Stimulated activated memory B cell treated with anti-CD40 and anti-IgM and Interleukin-4, amounts not matched to agents 10 μg/mL and 1 μg/mL and 100 μg/mL, for 72 hours (primary cell): Measurements from ENCODE around the gene AHRR.
A peak's percentile ranks its signal among the peaks of the same experiment; 100 is the strongest.

ENCODE experiments used
- ATAC-seq: fragments of 150-1000 bp; cut with Tn5 transposase; 2 replicates; pipeline ENCODE4 v1.10.0; 2021
- H3K27ac Mint-ChIP-seq: one replicate; pipeline ENCODE4 v1.8.0; 2022; ENCODE audit warnings: mild to moderate bottlenecking, mixed read lengths
- H3K27me3 Mint-ChIP-seq: one replicate; pipeline ENCODE4 v1.8.0; 2022; ENCODE audit warnings: mixed read lengths
- H3K36me3 Mint-ChIP-seq: one replicate; pipeline ENCODE4 v1.8.0; 2022; ENCODE audit warnings: mixed read lengths
- H3K4me1 Mint-ChIP-seq: one replicate; pipeline ENCODE4 v1.8.0; 2022; ENCODE audit warnings: mixed read lengths
- H3K4me3 Mint-ChIP-seq: one replicate; pipeline ENCODE4 v1.8.0; 2022; ENCODE audit warnings: mild to moderate bottlenecking, moderate library complexity, mixed read lengths
- H3K9me3 Mint-ChIP-seq: one replicate; pipeline ENCODE4 v1.8.0; 2022; ENCODE audit warnings: mixed read lengths

The AHRR gene

GRCh38 chr5:431001-431710 is 109.6 kb downstream of the AHRR start:
- H3K4me1 Mint-ChIP-seq = peaks cover 23% of the 10 kb centered on the region
- H3K4me3 Mint-ChIP-seq = no peak overlapping the region
- peak; percentile 82 for ATAC-seq
- H3K9me3 Mint-ChIP-seq = peaks cover 8% of the 10 kb centered on the region
- peak overlapping the region; percentile 73 for H3K27ac Mint-ChIP-seq
- H3K36me3 Mint-ChIP-seq = peaks cover 88% of the 10 kb centered on the region
- peaks cover 79% of the 10 kb centered on the region for H3K27me3 Mint-ChIP-seq

DNA sequence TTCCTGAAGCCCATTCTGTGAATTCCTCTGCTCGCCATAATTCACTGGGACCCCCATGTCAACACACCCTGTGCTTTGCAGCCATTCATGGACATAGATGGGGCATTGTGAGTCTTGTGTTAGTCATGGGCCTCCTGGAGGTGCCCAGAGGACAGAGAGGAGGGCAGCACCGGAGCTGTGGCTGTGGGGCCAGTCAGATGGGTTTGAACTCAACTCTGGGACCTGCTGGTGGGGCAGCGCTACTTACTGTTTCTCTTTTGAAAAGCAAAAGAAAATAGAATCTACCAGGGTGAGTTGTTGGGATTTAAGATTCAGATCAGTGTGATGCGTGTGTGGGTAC is 110.2 kb downstream of the AHRR start:
- H3K36me3 Mint-ChIP-seq = peaks cover 83% of the 10 kb centered on the region
- no peak overlapping the region for H3K4me3 Mint-ChIP-seq
- peaks cover 3% of the 10 kb centered on the region for H3K9me3 Mint-ChIP-seq
- peaks cover 73% of the 10 kb centered on the region for H3K27me3 Mint-ChIP-seq
- H3K27ac Mint-ChIP-seq = peak overlapping the region; percentile 73
- ATAC-seq = no peak
- H3K4me1 Mint-ChIP-seq = peaks cover 18% of the 10 kb centered on the region

GRCh38 chr5:432201-432927 is 110.8 kb downstream of the AHRR start:
- peaks cover 78% of the 10 kb centered on the region for H3K36me3 Mint-ChIP-seq
- ATAC-seq = no peak
- H3K27ac Mint-ChIP-seq = peak overlapping the region; percentile 73
- H3K27me3 Mint-ChIP-seq = peaks cover 68% of the 10 kb centered on the region
- no peak overlapping the region for H3K4me3 Mint-ChIP-seq
- H3K9me3 Mint-ChIP-seq = no peaks in the 10 kb centered on the region
- peaks cover 17% of the 10 kb centered on the region for H3K4me1 Mint-ChIP-seq

DNA sequence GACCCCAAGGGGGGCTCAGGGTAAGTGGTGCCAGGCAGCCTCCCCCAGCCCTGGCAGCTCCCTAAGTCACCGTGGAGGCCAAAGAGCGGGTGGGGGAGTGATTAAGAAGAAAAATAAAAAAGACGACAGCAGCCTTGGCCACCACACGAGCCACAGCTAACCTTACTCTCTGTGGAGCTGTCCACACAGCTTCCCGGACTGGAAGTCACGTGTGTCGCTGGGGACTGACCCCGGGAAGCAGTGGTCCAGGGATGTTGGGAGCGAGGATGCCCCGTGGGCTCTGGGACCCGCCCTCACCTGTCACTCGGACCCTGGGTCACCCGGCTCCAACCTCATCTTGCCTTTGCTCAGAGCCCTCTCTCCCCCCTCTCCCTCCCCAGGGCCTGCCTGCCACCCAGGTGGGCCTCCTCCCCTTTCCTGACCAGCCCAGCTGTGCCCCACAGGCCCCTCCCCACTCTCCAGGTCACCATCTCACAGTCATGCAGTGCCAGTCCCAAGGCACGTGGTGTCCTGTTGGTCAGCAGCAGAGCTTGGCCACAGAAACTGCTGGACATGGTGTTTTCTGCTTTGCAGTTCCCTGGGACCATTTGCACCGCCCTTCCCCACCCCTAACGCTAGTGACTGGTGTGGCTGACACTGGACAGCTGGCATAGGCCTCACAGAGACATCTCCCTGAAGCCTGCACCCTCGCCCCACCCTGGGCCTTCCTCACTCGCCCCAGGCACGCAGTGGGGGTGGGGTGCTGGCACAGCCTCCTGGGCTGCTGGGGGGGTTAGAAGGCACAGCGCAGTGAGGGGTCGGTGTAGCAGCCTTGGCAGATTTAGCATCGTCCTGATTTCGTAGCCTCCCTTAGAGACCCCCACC is 111.6 kb downstream of the AHRR start:
- no peaks in the 10 kb centered on the region for H3K9me3 Mint-ChIP-seq
- H3K36me3 Mint-ChIP-seq = peaks cover 72% of the 10 kb centered on the region
- H3K27ac Mint-ChIP-seq = no peak overlapping the region
- peaks cover 68% of the 10 kb centered on the region for H3K27me3 Mint-ChIP-seq
- no peak for ATAC-seq
- no peak overlapping the region for H3K4me3 Mint-ChIP-seq
- peaks cover 17% of the 10 kb centered on the region for H3K4me1 Mint-ChIP-seq

DNA sequence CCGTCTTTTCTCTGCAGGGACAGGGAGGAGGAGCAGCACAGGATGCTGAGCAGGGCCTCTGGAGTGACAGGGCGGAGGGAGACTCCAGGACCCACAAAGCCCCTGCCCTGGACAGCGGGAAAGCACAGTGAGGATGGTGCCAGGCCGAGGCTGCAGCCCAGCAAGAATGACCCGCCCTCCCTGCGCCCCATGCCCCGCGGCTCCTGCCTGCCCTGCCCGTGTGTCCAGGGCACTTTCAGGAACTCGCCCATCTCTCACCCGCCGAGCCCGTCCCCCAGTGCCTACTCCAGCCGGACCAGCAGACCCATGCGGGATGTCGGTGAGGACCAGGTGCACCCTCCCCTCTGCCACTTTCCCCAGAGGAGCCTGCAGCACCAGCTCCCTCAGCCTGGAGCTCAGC is 112.3 kb downstream of the AHRR start:
- peaks cover 65% of the 10 kb centered on the region for H3K36me3 Mint-ChIP-seq
- H3K27me3 Mint-ChIP-seq = peaks cover 66% of the 10 kb centered on the region
- H3K4me3 Mint-ChIP-seq = no peak overlapping the region
- peaks cover 17% of the 10 kb centered on the region for H3K4me1 Mint-ChIP-seq
- no peak overlapping the region for H3K27ac Mint-ChIP-seq
- no peak for ATAC-seq
- H3K9me3 Mint-ChIP-seq = no peaks in the 10 kb centered on the region

DNA sequence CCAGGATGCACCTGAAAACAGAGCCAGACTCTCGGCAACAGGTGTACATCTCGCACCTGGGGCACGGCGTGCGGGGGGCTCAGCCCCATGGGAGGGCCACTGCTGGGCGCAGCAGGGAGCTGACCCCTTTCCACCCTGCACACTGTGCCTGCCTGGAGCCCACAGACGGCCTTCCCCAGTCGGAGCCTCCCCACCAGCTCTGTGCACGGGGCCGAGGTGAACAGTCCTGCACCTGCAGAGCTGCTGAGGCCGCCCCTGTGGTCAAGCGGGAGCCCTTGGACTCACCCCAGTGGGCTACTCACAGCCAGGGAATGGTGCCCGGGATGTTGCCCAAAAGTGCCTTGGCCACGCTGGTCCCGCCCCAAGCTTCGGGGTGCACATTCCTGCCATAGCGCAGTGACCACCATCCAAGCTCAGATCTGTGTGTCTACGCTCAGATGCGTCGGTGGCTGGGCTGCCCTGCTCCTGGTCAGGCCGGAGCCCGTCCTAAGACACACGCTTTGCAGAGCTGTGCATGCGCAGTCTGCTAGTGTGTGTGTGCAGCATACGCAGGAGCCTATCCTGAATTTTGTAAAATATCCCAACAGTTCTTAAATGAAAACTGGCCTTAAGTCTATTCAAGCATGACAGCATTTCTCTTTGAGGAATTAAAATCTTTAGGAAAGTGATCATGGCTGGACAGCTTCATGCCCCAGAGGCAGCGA is 113.1 kb downstream of the AHRR start:
- peaks cover 20% of the 10 kb centered on the region for H3K4me1 Mint-ChIP-seq
- H3K36me3 Mint-ChIP-seq = peaks cover 60% of the 10 kb centered on the region
- peaks cover 59% of the 10 kb centered on the region for H3K27me3 Mint-ChIP-seq
- H3K9me3 Mint-ChIP-seq = no peaks in the 10 kb centered on the region
- H3K4me3 Mint-ChIP-seq = no peak overlapping the region
- ATAC-seq = no peak
- H3K27ac Mint-ChIP-seq = no peak overlapping the region

DNA sequence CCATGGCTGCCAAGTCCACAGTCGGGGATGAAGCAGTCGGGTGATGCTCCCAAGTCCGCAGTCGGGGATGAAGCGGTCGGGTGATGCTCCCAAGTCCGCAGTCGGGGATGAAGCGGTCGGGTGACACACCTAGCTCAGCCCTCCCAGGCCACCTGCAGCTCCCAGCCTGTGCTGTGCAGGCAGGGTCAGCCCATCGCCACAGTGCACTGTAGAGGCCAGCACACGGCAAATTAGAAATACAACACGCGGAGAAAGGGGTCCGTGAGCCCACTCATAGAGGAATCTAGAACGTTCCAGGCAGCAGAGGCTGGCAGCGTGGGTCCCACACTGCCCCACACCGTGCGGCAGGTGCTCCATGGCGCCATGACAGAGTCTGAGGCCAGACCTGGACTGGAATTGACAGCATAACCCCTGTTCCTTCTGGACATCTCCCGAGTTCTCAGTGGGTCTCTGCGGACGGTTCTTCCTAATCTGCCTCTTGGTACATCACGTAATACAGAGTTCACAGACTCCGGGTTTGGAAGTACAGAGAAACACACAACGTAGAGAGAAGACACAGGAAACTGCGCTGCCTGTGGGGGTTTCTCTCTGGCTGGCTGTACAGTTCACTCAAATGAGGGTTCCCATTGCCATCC is 113.8 kb downstream of the AHRR start:
- Mint-ChIP-seq H3K36me3 (peaks cover 53% of the 10 kb centered on the region), H3K27me3 (peaks cover 52% of the 10 kb centered on the region), H3K4me3 (no peak overlapping the region), H3K4me1 (peaks cover 21% of the 10 kb centered on the region), H3K27ac (no peak overlapping the region), H3K9me3 (no peaks in the 10 kb centered on the region)
- no peak for ATAC-seq

DNA sequence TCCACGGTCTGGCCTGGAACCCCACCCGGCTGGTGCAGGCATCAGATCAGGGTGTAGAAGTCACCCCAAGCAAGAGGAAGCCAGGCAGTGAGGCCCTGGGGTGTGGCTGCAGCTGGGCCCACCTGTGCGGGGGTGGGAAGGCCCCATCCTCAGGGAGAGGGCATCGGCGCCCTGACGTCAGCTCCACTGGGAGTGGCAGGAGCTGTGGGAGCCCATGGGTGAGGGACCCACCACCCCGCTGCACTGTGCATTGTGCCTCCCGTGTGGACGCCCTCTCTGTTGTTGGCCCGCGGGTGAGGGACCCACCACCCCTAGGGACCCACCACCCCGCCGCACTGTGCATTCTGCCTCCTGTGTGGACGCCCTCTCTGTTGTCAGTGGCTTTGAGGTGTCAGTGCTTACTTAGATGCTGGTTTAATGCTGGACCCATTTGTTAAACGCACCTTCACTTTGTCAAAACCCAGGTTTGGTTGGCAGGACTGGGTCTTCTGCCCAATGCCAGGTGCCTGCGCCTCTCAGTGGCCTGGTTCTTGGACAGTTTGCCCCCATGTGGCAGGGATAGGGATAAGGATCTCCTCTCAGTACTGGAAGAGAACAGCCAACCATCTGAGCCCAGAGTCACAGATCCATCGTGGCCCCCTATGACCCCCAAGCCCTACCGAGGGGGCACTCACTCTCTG is 114.6 kb downstream of the AHRR start:
- ATAC-seq = peak; percentile 66
- peaks cover 45% of the 10 kb centered on the region for H3K27me3 Mint-ChIP-seq
- peaks cover 21% of the 10 kb centered on the region for H3K4me1 Mint-ChIP-seq
- H3K9me3 Mint-ChIP-seq = no peaks in the 10 kb centered on the region
- H3K36me3 Mint-ChIP-seq = peaks cover 45% of the 10 kb centered on the region
- H3K27ac Mint-ChIP-seq = no peak overlapping the region
- H3K4me3 Mint-ChIP-seq = no peak overlapping the region

DNA sequence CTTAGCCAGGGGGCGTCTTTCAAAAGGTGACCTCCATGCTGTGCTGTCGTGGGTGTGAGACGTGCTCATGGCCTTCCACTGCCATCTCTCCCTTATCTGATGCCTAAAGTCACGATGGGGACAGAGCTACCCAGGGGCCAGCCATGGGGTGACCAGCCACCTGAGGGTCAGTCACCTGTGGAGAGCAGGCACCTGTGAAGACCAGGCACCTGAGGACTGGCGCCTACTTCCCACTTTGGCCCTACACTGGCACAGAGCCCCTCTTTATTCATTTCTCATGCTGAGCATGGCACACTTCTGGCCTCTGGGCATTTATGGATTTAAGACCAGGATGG is 115.1 kb downstream of the AHRR start:
- H3K4me1 Mint-ChIP-seq = peaks cover 23% of the 10 kb centered on the region
- H3K4me3 Mint-ChIP-seq = no peak overlapping the region
- peaks cover 42% of the 10 kb centered on the region for H3K36me3 Mint-ChIP-seq
- H3K27ac Mint-ChIP-seq = no peak overlapping the region
- H3K9me3 Mint-ChIP-seq = no peaks in the 10 kb centered on the region
- no peak for ATAC-seq
- H3K27me3 Mint-ChIP-seq = peaks cover 41% of the 10 kb centered on the region

- no peak overlapping the region for H3K4me3 Mint-ChIP-seq
- H3K27ac Mint-ChIP-seq = no peak overlapping the region
- H3K36me3 Mint-ChIP-seq = peaks cover 35% of the 10 kb centered on the region
- no peaks in the 10 kb centered on the region for H3K9me3 Mint-ChIP-seq
- peaks cover 34% of the 10 kb centered on the region for H3K27me3 Mint-ChIP-seq
- H3K4me1 Mint-ChIP-seq = peaks cover 30% of the 10 kb centered on the region
- ATAC-seq = no peak
Measured at GRCh38 chr5:437281-437771, 115.8 kb downstream of the AHRR start.

GRCh38 chr5:438481-438981 is 117.0 kb downstream of the AHRR start:
- Mint-ChIP-seq H3K36me3 (peaks cover 23% of the 10 kb centered on the region), H3K27ac (no peak overlapping the region), H3K27me3 (peaks cover 22% of the 10 kb centered on the region), H3K4me1 (peaks cover 35% of the 10 kb centered on the region), H3K4me3 (no peak overlapping the region), H3K9me3 (no peaks in the 10 kb centered on the region)
- no peak for ATAC-seq

DNA sequence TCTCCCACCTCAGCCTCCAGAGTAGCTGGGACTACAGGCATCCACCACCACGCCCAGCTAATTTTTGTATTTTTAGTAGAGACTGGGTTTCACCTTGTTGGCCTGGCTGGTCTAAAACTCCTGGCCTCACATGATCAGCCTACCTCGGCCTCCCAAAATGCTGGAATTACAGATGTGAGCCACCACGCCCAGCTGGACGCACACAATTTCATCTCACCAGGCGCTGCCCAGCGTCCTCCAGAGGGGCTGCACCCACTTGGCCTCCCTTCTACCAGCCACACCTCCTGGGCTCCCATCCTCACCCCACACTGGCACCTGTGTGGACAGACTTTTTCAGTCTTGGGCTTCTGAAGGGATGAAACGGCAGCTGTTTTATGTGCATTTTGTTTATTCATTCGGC is 117.7 kb downstream of the AHRR start:
- peaks cover 15% of the 10 kb centered on the region for H3K27me3 Mint-ChIP-seq
- H3K27ac Mint-ChIP-seq = peak overlapping the region; percentile 48
- no peak overlapping the region for H3K4me3 Mint-ChIP-seq
- H3K9me3 Mint-ChIP-seq = no peaks in the 10 kb centered on the region
- peaks cover 42% of the 10 kb centered on the region for H3K4me1 Mint-ChIP-seq
- no peak for ATAC-seq
- peaks cover 18% of the 10 kb centered on the region for H3K36me3 Mint-ChIP-seq

- no peak for ATAC-seq
- no peaks in the 10 kb centered on the region for H3K9me3 Mint-ChIP-seq
- peaks cover 46% of the 10 kb centered on the region for H3K4me1 Mint-ChIP-seq
- H3K27ac Mint-ChIP-seq = peak overlapping the region; percentile 48
- H3K4me3 Mint-ChIP-seq = no peak overlapping the region
- H3K27me3 Mint-ChIP-seq = peaks cover 11% of the 10 kb centered on the region
- peaks cover 18% of the 10 kb centered on the region for H3K36me3 Mint-ChIP-seq
Measured at GRCh38 chr5:439636-440035, 118.1 kb downstream of the AHRR start.
